Stimulated activated CD8-positive, alpha-beta memory T cell treated with anti-CD3 and anti-CD28 coated beads, Interleukin-7, amount 100 ng/mL, for 4 hours (primary cell): ENCODE data around the gene FKBP10.

Source experiments
- DNase-seq, 2 donors: peaks; one replicate each; pipeline ENCODE4 v3.0.0-alpha.2; 2020; ENCODE audit warnings: low read depth in 2 of 2

Gene FKBP10

DNA sequence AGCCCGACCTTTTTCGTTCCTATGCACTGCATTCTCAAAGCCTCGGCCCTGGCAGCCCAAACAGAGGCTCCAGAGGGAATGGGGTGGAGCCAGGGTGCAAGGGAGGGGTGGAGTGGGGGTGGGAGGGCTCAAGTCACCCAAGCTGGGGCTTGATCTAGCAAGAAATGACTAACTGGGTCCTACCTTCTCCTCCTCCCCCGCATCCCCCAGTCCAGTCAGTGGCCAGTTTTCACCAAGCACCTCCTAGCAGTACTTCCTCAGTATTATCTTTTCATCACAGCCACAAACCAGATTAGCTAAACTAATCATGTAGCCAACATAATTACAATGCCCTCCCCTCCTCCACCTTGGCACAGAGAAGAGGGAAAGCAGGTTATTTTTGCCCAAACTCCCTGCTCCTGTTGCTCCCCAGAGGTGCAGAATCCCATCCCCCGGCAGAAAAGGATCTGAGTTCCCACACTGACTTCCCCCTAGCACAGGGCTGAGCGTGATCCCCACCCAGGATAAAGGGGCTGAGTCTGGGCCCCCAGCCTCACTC, 28.5 kb upstream of the FKBP10 start:
- DNase-seq = no peak

DNA sequence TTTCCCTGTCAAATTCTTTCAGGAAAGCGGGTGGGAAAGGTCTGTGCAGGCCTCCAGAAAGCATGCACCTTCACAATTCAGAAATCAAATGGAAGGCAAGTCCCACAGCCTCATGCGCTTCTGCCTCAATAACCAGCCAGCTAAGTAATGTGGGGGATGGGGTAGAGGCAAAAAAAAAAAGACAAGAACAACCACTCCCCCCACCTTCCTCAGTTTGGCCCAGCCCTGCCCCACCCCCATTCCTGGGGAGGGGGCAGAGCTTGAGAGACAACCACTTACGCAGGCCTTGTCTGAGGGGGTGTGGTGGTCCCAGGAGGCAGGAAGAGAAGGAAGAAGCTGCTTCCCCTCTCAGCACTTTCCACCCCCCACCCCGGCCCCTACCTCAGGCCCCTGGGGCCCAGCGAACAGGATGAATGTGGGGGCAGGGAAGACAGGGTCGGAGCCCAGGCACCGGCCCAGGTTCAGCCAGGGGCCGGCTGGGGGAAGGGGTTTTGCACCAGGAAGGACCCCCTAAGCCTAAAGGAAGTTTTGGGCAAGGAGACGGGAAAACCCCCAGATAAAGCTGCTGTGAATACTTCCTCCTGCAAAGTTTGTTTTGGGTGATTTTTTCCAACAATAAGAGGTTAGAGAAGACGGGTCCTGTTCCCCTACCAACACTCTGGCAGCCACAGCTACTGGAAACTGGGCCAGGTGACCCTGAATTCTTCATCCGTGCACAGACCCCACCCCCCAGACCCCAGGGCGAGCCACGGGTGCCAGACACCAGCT, 27.5 kb upstream of the FKBP10 start:
- no peak for DNase-seq

DNA sequence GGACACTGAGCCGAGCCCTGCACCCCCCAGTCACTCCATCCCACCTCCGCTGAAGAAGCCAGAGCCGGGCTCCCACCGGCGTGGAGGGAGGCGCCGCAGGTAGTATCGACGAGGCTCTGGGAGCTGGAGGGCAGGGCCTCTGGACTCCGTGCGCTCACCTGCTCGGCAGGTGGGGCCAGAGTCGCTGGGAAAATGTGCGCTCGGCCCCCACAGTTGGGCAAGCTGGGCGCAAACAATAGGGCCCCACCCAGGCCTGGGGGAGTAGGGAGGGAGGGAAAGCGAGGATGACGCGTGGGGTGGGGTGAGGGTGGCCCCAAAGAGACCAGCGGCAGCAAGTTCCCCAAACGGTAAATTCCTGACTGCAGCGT, 27.0 kb upstream of the FKBP10 start:
- no peak for DNase-seq

DNA sequence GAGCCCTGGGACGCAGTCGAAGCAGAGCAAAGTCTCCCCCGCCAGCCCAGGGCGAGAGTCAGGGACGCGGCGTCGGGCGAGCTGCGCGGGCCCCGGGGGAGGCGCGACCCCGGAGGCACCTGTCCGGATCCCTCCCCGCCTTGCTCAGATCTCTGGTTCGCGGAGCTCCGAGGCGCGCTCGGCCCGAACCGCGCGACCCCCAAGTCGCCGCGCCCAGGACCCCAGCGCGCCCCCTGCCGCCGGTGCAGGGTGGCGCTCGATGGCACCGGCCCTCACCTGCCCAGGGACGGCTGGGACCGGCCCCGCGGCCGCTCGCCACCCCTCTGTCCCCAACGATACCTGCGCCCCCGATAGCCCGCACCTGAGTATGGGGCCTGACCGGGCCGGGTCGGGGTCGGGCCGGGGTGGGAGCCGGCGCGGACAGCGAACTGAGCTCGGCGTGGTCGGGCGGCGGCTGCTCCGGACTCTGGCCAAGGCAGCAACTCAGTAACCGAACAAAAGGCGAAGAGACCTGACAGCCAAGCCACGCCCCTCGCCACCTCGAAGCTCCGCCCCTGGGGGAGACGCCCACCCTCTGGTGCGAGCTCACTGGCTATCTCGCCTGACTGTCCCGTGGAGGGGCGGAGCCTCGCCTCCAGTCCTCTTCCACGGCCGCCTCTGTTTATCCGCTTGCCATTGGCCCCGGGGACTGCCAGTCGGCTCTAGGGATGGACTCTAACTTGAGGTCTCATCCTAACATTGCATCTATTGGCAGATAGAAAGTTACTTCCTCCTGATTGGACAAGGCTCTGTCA, 26.4 kb upstream of the FKBP10 start, which contains the start of gene JUP:
TSS of gene JUP (minus strand) at position 485 of the 794 bp plus-strand sequence. CDS start 14,857 bp downstream, outside the sequence.
- DNase-seq = peak; percentile 78 to 79

DNA sequence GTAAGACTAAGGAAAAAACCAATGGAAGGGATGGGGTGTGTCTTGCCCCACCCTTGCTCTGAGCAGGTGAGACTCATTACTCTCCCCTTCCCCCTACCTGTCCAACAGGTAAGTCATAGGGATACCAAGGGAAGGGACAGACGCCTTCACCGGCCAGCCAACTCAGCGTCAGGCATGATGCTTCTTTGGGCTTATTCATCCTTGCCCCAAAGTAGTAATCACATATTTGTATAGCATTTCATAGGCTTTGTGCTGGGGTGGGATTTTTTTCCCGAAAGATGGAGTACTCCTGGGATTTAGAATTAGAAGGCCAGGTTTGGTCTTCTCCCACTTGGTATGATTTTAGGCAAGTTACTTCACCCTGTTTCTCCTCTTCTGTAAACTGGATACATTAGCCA, 25.8 kb upstream of the FKBP10 start:
- DNase-seq = no peak

DNA sequence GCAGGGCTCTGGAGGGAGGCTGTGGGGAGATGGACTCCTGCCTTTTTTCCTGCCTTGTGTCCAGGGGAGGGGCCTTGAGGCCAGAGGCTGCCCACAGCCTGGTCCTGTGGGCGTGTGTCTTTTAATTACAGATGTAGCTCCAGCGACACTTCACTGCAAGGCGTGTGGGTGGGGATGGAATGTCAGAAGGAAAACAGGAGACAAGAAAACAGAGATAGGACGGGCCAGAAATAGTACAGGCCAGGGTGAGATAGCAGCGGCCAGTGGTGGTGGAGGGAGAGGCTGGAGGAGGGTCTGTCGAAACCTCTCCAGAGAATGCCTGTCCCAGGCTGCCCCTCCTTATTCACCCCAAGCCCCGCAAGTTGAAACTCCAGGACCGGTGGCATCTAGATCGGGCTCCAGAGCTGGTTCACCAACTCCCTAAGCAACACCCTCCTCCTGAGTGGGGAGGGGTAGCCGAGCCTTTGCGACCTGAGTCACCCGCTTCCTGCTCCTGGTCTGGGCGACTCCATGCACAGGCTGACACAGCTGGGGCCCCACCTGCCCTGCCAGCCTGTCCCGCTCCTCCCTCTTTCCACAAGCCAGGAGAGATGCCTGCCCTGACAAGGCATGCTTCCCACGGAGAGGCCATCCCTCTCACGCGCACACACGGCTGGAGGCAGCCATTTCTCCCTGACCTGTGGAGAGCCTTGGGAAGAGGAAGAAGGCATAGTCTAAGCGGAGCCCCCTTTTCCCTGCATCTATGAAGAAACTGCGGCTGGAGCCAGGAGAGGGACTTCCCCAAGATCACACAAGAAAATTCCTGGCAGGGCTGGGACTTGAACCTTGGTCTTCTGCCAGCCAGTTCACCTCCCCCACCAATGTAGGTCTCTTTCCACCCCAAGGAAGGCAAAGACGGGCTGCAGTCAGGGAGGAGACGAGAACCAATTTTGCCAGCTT, 19.7 kb upstream of the FKBP10 start:
- no peak for DNase-seq

DNA sequence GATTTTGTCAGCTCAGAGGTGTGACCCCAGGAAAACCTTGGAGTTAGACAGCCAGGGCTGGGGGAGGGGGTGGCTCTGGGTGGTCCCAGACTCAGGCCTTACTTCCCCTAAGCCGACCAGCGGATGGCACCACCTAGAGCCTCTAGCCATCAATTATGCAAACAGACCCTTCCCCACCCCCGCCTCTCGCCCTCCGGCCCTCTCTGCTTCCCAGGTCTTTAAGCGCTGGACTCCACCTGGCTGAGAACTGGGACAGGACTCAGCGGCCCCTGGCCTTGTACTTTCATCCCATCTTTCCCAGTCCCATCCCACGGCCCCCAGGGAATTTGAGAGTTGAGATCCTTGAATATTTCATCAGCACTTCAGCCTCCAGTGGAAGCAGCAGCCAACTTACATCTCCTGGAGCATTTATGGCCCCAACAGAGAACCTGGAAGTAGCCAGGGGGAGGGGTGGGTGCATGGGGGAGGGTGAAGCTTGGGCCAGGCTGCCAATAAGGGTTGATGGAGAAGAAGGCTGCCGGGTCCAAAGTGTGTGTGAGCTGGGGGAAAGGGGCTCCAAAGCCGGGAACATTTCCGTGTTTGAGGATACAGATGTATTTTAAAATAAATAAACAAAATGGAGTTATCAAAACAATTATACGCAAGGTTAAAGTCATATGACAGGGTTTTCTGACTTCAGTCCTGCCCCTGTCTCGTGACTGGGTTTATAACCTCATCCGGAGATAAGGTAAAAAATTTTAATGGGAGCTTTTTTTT, 18.8 kb upstream of the FKBP10 start:
- DNase-seq = no peak

DNA sequence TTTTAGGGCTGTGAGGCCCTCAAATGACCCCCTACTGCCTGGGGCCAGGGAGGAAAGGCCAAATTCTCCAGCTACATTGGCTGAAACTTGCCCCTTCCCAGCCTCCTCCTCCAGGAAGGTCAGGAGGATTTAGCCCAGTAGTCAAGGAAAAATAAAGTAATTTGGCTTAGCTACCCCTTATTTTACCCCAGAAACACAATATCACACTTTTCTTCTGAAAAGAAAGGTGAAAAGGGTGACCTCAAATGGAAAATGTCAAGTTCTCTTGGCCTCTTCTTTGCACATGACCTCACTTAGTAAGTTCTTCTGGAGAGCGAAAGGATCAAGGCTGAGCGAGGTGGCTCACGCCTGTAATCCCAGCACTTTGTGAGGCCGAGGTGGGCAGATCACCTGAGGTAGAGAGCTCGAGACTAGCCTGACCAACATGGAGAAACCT, 18.2 kb upstream of the FKBP10 start:
- no peak for DNase-seq

DNA sequence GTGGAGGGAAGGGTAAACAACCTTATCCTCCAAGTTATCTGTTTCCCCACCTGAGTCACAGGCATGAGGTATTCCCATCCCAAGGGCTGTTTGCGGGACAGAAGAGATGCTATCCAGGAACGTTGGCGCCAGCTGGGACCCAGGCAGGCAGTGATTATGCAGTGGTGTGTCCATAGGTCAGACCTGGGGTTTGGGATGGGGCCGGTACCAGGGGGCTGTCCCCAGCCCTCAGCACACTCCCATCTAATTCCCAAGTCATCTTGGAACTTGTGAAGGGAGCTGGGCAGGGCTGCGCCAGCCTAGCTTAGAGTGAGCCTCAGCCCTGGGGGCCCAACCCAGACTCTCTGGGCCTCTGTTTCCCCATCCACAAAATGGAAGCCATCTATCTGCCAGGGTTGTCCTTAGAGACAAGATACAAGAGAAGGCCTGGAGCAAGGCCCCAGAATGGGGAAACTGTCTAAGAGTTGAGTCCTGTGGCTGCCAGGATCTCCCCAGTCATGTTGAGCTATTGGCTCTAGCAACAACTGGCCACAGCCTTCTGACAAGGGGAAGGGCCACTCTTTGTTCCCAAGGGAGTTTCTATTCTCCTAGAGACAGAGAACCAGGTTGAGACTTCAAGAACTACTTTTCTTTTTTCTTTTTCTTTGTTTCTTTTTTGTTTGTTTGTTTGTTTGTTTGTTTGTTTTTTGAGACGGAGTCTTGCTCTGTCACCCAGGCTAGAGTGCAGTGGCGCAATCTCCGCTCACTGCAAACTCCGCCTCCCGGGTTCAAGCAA, 16.5 kb upstream of the FKBP10 start:
- no peak for DNase-seq

DNA sequence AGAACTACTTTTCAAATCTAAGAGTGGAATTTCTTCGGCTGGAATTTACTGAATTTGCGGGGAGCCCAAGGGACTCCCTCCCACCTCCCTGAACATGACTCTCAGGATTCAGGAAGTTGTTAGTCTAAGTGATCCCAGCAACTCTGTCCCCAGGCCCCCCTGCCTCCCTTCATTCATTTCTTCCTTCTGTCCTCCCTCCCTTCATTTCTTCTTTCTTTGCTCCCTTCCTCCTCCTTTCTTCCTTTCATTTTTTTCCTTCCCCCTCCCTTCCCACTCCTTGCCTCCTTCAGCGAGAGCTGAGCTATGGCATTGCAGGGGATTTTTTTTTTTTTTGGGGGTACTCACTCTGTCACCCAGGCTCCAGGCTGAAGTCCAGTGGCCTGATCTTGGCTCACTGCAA, 15.4 kb upstream of the FKBP10 start:
- DNase-seq = no peak

DNA sequence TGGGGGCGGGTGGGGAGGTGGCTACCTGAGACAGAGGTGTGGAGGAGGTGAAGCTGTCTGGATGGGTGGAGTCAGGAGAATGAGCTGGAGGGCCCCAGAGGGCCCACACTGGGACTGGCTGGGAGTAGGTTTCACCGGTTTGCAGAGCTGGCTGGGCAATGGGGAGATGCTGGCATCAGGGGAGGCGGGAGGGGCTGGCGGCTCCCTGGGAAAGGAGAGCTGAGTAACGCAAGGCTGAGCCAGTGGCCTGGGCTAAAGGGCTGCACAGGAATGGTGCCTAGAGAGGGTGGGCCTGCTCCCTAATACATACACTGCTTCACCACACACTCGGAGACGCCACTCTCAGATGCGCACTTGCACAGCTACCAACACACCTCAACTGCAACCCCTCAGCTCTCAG, 13.4 kb upstream of the FKBP10 start:
- DNase-seq = no peak

DNA sequence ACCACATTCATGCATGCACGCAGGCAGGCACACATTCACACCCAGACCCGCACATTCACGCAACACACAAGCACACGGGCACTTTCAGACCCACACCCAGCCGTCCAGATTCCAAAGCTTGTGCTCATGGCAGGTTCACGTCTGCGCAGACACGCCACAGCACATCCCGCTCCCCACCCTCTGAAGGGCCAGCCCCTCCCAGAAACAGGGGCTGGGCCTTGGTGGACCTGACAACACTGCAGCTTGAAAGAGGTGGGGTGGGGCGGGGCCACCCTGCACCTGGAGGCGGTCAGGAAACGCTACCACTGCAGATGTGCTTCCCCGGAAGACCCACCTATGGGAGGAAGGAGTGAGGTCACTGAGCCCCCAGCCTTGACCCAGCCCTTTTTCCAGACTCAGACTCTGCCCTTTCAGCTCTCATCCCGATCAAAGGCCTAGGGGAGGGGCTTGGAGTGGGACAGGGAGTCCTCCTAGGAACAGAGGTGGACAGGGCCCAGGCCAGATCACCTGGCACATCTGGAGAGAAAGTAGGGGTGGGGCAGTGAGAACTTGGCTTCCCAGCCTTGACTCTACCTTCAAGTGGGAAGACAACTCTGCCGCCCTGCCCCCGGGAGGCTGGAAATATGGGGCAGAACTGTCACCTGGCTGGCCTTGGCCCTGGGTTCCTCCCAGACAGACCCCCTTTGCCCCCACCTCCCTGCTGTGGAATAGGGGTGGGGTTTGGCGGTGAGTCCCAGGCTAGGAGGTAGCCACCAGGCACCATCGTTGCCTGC, 12.0 kb upstream of the FKBP10 start:
- no peak for DNase-seq

DNA sequence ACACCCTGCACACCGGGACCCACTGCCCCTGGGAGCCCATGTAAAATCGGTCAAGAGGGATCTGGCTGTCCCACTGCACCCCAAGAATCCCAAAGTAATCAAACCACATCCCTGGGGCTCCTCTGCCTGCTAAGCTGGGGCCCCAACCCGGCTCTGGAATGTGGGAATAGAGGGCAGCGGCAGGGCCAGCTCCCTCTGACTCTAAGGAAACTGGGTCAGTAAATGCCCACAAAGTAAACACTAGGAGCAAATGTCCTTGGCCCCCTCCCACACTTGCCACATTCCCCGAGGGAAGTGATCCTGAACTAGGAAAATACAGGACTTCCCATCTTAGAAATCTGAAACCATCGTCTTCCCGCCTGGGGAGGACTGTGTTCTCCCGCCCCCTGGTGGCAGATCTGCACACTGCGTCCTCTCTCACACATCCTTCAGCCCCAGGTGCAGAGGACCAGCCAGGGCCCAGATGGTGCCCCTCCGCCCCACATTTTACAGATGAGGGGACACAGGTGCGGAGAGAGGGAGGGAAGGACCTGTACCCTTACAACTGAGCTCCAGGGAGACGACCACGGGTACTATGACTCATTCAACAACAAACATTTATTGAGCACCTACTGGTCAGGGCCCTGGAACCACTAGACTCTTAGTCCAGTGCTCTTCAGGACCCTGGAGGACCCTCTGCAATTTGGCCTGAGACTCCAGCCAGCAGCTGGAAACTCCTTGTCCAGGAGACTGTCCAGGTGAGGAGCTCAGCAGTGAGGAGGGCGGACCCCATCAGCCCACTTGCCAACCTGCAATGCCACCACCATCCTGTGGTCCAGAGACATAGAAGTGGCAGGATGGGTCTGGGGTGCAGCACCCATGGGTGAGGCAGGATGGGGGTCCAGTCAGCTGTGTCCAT, 11.2 kb upstream of the FKBP10 start:
- peak; percentile 48 to 52 for DNase-seq

DNA sequence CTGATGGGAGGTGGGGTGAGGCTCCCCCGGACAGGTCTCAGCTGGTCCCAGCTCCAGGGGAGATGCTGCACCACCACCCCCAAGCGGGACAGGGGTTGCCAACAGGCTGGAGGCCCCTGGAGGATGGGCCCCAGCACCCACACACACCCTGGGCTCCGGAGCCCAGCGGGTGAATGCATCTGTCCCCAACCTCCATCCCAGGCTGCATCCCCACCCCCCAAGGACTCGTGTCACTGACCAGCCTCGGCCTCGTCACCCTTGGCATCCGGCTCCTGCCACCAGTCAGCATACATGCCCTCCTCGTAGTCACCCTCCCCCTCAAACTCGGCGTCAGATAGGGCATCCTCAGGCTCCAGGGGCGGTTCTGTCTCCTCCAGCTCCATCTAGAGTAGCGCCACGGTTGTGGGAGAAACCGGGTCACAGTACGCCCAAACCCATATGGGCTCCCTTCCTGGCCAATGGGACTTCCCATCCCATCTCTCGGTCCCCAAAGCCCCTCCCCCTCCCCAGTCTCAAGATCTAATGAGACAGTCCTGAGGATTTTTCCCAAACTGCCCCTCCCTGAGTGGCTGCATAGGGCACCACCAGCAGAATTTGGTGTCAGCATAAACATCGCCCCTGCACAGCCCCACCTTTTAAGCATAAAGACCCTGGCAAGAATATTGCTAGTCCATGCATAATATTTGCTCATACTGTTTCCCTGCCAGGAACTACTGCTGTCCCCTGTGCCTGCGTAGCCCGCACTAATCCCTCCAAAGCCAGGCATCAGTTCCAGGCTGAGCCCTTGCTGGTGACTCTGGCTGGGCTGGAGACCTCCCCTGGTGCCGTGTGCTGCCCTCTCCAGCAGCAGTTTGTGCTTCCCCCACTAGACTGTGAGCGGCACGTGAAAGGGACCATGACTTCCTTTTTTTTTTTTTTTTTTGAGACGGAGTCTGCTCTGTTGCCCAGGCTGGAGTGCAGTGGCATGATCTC, 9.5 kb upstream of the FKBP10 start:
- no peak for DNase-seq

DNA sequence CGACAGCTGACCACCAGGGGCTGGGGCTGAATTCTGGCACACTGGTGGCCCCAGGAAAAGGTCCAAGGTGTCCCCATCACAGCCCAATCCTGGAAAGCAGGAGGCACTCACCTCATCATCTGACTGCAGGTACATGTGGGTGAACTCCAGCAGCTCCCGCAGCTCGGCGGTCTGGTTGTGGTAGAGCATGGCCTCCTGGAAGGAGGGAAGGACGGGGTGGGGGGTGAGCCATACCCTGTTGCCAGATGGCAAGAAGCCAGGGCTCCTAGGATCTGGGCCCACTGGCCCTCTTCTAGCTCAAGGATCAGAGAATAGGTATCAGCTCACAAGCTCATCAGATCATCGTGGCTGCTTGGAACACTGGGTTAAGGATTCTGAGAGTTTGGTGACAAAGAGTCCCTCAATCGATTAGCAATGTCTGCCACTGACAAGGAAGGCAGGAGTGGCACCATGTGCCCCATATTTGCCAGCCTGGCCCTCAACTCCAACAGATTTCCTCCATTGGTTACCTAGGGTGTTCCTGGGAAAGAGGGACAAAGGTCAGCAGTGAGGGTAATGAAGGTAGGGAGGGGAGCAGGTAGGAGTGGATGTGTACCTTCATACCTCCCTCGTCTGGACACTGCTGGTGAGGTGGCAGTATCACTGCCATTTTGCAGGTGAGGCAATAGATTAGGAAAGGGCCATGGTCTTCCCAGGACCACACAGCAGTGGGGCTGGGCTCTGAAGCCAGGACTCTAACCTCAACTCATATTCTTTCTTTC, 5.9 kb upstream of the FKBP10 start:
- no peak for DNase-seq
